Sigmoid colon (tissue), 4 donors: Measurements from ENCODE around the gene RSPH1.

ENCODE experiments used
- POLR2A ChIP-seq, 2 donors: fragments of 450-650 bp; IDR thresholded peaks; one replicate each; pipeline ENCODE4 v1.6.1; 2016; ENCODE audit warnings: antibody characterized with exemption in 2 of 2, mild to moderate bottlenecking in 2 of 2, moderate library complexity in 2 of 2
- POLR2AphosphoS5 ChIP-seq, 4 donors: sonication (generic); formaldehyde crosslinking; IDR thresholded peaks; one replicate each; pipeline ENCODE4 v1.6.1; 2017; ENCODE audit warnings: antibody characterized with exemption in 4 of 4
- TF ChIP-seq, protein P1 (sequence below), 4 experiments: fragments of 450-650 bp in 3 of 4; fragments of 200-600 bp in 1 of 4; IDR thresholded peaks; one replicate each; pipeline ENCODE4 v1.5.1; 2016 to 2019; ENCODE audit warnings: antibody characterized with exemption in 4 of 4, mild to moderate bottlenecking in 3 of 4, moderate library complexity in 2 of 4

DNA sequence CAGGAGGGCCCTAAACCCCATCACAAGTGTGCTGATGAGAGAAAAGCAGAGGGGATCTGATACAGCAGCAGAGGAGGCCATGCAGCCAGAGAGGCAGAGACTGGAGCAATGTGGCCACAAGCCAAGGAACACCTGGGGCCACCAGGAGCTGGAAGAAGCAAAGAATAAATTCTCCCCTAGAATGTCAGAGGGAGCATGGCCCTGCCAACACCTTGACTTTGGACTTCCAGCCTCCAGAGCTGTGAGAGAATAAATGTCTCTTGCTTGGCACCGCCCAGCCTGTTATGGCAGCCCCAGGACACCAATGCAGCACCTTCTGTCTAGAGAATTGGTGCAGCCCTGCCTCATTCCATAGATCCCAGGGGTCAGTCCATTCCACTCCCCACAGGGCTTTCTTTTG, 67.0 kb downstream of the RSPH1 start:
- TF ChIP-seq, protein P1, sequence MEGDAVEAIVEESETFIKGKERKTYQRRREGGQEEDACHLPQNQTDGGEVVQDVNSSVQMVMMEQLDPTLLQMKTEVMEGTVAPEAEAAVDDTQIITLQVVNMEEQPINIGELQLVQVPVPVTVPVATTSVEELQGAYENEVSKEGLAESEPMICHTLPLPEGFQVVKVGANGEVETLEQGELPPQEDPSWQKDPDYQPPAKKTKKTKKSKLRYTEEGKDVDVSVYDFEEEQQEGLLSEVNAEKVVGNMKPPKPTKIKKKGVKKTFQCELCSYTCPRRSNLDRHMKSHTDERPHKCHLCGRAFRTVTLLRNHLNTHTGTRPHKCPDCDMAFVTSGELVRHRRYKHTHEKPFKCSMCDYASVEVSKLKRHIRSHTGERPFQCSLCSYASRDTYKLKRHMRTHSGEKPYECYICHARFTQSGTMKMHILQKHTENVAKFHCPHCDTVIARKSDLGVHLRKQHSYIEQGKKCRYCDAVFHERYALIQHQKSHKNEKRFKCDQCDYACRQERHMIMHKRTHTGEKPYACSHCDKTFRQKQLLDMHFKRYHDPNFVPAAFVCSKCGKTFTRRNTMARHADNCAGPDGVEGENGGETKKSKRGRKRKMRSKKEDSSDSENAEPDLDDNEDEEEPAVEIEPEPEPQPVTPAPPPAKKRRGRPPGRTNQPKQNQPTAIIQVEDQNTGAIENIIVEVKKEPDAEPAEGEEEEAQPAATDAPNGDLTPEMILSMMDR (IDR thresholded peaks at IDR 0.05), result no peak
- no peak for TF ChIP-seq POLR2AphosphoS5 (IDR thresholded peaks at IDR 0.05)
- TF ChIP-seq POLR2A (IDR thresholded peaks at IDR 0.05), result no peak
